ENCODE data around the gene MLYCD.

- peak; percentile 52 for TF ChIP-seq CTCF (IDR thresholded peaks at IDR 0.05)
- no peak for TF ChIP-seq EZH2 (IDR thresholded peaks at IDR 0.05; ENCODE audit: borderline replicate concordance, insufficient read depth, low read depth, low read length, poor library complexity, severe bottlenecking)
These were observed 20.1 kb upstream of the MLYCD start for GRCh38 chr16:83878838-83879237.

All from B cell (primary cell).